ENCODE data around the gene GRAMD4.

The GRAMD4 gene

GRCh38 chr22:46725096-46725495, 104.9 kb downstream of the GRAMD4 start:
- DNase-seq (ENCODE audit: low read depth) = no peak

GRCh38 chr22:46726066-46726985, 106.1 kb downstream of the GRAMD4 start:
- DNase-seq (ENCODE audit: low read depth) = peak; percentile 39

GRCh38 chr22:46726986-46727317, 106.8 kb downstream of the GRAMD4 start:
- no peak for DNase-seq (ENCODE audit: low read depth)

GRCh38 chr22:46727813-46728364, 107.7 kb downstream of the GRAMD4 start:
- no peak for DNase-seq (ENCODE audit: low read depth)

- DNase-seq (ENCODE audit: low read depth) = no peak
Measured at GRCh38 chr22:46728470-46728869, 108.3 kb downstream of the GRAMD4 start.
